C1 segment of cervical spinal cord (tissue), 14 donors: ENCODE measurements around the gene ZBTB5.
"Not testable (repeated sequence)": the region's sequence is repeated elsewhere in the genome, so short reads cannot be mapped to it uniquely, and the experiment has no call there.

Source experiments
- DNase-seq, 14 donors: peaks; one replicate each; lab custom pipeline; 2025; lab: John Stamatoyannopoulos, UW

ZBTB5 gene, protein sequence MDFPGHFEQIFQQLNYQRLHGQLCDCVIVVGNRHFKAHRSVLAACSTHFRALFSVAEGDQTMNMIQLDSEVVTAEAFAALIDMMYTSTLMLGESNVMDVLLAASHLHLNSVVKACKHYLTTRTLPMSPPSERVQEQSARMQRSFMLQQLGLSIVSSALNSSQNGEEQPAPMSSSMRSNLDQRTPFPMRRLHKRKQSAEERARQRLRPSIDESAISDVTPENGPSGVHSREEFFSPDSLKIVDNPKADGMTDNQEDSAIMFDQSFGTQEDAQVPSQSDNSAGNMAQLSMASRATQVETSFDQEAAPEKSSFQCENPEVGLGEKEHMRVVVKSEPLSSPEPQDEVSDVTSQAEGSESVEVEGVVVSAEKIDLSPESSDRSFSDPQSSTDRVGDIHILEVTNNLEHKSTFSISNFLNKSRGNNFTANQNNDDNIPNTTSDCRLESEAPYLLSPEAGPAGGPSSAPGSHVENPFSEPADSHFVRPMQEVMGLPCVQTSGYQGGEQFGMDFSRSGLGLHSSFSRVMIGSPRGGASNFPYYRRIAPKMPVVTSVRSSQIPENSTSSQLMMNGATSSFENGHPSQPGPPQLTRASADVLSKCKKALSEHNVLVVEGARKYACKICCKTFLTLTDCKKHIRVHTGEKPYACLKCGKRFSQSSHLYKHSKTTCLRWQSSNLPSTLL

DNA sequence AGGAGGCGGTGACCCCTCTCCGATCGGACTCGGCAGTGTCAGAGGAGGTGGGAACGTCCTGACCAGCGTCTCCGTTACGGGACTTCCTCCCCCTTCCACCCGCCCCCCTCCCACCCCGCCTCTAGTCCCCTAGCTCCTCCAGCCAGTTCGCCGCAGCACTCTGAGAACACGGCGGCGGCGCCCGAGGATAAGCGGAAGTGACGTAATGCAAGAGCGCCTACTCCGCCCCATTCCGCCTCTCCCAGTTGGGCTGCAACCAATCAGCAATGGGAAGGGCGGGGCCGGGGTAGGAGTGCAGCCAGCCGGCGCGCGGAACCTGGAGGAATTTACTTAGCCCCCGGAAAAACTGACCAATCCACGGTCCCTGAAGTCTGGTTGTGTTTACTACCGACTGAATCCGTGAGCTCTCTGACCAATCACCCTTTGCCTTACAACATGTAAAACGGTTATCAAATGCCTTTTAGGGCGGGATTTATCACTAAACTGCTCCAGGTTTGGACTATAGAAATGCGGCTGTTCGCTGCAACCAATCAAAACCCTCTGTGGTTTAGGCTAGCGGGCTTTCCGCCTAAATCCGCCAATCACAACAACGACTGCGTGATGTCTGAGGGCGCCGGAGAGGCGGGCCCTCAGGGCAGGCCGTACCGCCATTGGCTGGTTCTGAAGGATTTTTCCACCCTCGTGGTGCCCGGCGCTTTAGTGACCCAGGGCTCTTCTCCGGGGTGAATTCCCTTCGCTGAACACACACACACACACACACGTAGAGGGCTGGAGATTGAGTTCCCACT lies at the start of gene ZBTB5:
Gene ZBTB5 (minus strand): TSS at position 202 of the 788 bp plus-strand sequence. CDS start 22,899 bp downstream, outside the sequence.
- DNase-seq: peak; percentile 99 to 100 (median 100)

DNA sequence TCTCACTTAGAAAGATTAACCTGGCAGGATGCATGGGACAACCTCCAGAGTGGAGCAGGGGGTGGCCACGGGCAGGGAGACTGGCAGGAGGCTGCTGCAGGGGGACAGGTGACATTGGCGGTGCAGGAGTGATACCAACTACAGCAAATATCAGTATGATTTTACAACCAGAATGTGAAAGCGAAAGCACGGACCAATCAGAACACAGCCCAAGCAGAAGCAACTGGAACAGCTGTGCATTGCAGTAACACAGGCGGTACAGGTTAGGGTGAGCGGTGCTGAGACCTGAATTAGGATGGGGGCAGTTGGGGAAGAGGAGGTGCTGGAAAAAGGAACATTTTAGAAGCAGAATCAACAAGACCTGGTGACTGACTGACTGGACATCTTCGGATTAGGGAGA lies 49.7 kb upstream of the ZBTB5 start:
- no peak for DNase-seq

DNA sequence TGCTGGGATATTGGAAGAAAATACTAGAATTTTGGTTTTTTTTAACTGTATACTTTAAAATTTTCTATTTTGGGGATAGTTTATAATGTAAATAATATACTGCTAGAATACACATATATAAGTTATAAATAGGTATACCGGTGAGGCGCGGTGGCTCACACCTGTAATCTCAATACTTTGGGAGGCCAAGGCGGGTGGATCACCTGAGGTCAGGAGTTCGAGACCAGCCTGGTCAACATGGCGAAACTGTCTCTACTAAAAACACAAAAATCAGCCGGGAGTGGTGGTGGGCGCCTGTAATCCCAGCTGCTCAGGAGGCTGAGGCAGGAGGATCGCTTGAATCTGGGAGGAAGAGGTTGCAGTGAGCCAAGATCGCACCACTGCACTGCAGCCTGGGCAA lies 49.2 kb upstream of the ZBTB5 start:
- DNase-seq: not testable (repeated sequence)

DNA sequence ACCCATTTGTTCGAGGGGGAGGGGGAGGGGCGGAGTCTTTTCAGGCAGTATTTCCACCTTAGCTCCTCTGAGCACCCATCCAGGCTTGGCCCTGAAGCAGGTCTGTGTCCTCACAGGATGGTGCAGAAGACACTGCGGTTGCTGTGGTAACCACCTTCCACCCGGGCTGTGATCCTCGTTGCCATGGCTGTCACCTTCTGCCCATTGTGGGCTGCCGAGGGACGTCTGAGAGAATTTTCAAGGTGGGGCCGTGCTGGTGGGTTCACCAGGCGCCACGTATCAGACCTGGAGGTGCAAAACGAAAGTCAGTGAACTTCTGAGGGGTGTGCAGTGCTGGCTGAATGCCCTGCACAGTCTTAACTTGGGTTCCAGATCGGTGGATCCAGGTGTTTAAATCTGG lies 47.2 kb upstream of the ZBTB5 start:
- DNase-seq: no peak

DNA sequence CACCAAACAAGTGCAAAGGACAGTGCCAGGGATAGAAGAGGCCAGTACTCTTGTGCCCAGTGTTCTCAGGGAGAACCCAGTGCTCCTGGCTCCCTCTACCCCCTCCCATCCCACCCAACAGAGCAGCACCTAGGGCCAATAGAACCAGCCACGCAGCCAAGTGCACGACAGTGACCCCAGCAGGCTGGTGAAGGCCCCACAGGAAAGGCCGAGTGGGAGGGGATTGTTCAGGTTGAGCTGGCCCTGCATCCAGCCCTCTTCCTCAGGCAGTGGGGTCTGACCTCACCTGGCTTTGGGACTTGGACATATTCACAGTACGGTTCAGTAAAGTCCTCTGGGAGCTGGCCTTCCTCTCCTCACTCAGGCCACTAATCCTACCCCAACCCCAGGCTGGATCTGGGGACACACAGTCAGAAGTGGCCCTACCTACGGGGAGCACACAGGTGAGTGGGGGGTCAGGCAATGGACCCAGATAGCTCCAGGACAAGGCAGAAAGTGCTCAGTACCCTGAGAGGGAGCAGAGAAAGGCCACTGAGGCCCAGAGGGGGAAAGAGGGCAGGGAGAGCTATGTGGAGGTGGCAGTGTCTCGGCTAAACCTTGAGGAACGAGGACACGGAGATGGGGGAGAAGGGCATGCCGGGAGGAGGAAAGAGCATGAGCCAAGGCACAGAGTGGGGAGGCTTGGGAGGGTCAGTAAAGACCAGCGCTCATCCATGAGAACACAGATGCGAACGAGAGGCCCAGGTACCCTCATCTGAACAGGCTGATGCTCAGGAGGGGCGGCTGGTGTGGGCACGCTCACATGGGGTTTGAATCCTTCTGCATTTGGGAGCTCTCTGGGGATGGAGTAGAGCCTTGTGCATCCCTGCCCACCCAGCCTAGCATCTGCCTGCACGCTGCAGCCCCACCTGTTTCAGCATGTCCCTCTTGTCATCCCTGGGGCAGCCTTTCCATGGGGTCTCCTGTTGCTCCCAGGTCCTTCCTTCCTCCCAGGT lies 46.1 kb upstream of the ZBTB5 start:
- peak in 1 of 14 donors; percentile 6 for DNase-seq

DNA sequence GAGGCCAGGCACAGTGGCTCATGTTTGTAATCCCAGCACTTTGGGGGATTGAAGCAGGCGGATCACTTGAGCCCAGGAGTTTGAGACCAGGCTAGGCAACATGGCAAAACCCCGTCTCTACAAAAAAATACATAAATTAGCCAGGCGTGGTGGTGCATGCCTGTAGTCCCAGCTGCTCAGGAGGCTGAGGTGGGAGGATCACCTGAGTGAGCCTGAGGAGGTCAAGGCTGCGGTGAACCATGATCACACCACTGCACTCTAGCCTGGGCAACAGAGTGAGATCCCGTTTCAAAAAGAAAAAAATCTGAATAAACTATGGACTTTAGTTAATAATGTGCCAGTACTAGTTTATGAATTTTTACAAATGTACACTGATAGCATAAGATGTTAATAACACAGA lies 44.8 kb upstream of the ZBTB5 start:
- not testable (repeated sequence) for DNase-seq

DNA sequence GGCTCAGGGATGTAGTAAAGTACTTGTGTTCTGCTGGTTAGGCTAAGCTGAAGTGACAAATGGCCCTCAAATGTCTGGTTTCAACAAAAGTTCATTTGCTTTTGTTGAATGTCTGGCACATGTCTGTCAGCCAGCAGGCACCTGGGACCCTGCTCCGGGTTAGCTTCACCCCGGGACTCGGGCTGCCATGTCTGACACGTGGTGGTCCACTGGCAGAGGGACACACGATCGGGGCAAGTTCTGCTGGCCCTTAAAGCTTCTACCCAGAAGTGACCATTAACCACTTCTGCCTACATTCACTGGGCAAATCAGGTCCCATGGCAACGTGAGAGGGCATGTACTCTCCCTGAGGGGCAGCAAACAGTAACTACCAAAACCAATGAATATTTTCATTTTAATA lies 44.3 kb upstream of the ZBTB5 start:
- no peak for DNase-seq

DNA sequence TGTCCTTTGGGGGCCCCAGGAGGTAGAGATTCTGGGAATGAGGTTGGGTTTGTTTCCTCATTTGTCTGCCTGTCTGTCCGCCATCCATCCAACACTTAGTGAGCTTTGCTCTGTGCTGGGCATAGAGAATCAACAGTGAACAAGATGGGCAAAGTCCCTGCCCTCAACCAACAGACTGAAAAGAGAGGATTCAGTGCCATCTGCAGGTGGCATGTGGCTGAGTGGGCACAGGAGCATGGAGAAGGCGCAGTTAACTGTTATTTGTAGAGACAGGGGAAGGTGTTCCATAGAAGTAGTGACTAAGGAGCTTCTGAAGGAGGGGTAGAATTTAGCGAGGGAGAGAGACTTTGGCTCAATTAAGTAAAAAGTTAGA lies 43.6 kb upstream of the ZBTB5 start:
- no peak for DNase-seq

DNA sequence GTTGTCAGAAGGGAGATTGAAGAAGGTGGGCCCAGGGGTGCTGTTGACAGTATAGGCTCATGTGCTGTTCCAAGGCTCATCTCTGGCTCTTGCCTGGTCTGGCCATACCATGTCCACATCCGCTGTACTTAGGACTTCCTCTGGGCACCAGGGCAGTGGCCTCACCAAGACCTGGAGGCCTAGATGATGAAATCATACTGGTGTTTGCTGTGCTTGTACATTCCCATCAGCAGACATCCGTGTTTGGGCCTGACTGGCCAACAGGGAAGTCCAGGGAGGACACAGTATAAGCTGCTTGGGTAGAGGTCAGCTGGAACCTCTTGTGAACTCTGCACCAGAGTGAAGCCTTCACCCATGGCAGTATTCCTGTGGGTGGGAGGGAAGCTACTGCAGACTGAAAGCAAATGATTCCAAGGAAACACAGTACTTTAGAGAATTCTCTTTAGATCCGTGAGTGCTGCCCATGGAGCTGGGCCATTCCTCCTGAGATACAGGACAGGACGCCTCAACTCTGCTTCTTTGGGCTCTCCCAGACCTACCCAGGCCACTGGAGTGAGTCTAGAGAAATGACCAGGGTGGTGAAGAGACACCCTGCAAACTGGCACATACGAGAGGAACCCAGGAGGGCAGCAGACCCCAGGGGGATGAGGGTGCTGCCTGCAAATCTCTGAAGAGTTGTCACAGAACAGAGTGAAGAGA lies 43.0 kb upstream of the ZBTB5 start:
- DNase-seq: no peak

DNA sequence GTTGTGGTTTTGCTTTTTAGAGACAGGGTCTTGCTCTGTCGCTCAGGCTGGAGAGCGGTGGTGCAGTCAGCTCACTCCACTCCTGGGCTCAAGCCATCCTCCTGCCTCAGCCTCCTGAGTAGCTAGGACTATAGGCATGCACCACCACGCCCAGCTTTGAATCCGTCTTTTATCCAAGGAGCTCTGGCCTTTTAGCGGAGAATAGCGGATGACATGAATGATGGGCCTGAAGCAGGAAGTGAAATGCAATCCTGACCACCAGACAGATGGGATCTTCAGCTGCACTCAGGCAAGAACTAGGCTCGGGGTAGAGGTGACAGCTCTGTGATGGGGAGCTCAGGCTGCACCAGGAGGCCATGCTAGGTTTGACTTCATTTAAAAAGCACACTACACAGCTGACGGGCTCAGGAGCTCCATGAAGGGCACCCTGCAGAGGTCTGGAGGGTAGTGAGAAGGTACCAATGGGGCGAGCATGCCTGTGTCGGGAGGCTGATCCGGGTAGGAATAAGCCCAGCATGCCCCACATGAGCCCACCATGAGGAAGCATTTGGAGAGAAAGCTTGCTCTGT lies 42.4 kb upstream of the ZBTB5 start:
- DNase-seq: no peak

DNA sequence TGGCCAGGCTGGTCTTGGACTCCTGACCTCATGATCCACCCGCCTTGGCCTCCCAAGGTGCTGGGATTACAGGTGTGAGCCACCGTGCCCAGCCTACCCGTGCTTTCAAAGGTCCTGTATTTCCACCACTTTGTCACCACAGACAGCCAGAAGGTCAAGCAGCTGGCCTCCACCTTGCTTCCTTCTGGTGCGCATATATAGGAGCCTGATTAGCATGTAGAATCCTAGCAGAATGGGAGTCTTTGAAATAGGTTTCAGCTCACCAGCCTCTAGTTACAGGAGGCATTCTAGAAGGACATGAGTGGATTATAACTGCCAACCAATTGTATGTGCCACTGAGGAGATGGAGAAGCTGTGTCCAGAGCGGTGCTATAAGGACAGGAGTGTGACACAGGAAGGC lies 39.4 kb upstream of the ZBTB5 start:
- no peak for DNase-seq

DNA sequence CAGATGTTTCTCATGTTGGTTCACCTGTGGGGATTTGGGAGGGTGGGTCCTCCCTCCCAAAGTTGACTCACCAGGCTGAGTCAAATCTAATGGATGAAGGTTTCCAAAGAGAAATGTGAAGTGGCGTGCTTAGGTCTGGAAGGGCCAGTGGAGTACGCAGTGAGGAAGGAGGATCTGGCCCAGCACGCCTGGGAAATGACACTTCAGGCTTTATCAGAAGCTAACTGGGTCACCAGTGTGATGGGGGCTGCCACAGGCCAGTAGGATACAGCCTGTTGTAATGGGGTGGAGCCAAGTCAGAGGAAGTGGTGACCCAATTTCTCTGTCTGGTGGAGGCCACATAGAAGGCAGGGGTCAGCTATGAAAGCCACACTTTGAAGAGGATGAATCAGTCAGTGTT lies 38.5 kb upstream of the ZBTB5 start:
- DNase-seq: no peak

DNA sequence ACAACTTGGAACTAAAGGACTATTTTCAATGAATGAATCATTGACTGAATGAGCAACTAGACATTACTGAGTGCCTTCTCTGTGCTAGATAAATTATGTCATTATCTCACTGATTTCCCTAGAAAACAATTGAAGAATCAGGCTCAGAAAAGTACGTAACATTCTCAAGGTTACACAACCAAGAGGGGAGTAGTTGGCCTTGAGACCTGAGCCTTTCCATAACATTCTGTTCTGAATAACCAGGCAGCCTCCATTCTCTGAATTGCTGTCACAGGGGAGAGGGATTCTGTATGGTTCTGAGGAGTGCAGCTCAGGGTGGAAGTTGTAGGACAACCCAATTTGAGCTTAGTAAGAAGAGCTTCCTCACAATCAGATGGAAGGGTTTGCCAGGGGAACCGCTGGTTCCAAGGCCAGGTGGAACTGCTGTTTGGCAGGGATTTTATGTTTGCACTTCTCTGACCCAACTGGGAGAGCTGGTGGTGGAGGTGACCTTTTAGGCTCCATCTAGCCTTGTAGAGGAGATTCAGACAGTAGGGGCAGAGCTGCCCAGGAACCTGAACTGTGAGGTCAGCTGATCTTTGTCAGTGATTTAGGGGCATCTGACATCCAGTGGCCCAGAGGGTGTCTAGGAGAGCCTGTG lies 36.8 kb upstream of the ZBTB5 start:
- no peak for DNase-seq

DNA sequence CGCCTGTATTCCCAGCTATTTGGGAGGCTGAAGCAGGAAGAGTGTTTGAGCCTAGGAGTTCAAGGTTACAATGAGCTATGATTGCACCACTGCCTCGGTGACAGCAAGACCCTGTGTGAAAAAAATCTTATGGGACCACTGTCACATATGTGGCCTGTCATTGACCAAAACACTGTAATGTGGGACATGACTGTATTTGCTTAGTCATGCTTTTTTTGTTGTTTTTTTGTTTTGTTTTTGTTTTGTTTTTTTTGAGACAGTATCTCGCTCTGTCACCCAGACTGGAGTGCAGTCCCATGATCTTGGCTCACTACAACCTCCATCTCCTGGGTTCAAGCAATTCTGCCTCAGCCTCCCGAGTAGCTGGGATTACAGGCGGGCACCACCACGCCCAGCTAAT lies 34.0 kb upstream of the ZBTB5 start:
- no peak for DNase-seq

DNA sequence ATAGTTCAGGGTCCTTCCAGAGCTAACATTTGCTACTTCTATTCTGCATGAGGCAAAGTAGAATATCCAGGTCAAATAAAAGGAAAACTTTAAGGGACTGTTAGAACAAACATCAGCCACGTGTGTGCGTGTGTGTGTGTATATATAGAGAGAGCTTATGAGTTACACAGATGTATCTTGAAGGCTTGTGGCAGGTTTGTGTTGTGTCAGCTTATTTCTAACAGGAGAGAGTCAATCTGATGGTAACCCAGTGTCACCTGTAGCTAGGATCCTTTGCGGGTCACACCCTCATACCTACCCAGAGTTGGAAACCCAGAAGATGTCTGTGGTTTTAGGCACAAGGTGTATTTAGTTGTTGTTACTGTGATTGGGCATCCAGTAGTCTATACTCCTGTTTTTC lies 33.2 kb upstream of the ZBTB5 start:
- DNase-seq: no peak

DNA sequence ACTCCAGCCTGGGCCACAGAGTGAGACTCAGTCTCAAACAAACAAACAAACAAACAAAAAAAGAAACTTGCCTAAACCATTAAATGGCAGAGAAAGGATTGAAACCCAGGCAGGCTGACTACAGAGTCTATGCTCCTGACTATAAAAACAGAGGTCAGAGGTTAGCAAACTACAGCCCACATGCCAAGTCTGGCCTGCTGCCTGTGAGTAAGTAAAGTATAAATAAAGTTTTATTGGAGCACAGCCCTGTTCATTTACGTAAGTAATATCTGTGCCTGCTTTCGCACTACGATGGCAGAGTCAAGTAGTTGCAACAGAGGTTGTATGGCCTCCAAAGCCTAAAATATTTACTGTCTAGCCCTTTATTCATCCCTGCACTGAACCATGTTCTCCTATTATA lies 32.1 kb upstream of the ZBTB5 start:
- no peak for DNase-seq

DNA sequence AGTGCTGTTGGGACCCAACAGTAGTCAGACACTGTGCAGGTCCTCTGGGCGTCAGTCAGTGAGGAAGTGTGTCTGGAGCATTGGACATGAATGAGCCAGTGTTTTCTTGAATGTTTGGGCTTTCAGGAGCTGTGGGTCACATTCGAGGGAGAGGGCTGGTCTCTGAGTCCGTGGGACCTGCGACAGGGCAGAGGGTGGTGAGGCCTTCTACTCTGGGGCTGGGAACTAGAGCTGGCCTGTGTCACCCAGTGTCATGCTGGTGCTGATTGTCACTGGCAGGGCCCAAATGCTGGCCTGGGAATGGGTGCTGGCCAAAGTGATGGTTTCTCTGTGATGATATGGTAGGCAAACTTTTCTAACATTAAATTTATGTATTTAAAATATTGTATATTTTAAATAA lies 30.8 kb upstream of the ZBTB5 start:
- no peak for DNase-seq

DNA sequence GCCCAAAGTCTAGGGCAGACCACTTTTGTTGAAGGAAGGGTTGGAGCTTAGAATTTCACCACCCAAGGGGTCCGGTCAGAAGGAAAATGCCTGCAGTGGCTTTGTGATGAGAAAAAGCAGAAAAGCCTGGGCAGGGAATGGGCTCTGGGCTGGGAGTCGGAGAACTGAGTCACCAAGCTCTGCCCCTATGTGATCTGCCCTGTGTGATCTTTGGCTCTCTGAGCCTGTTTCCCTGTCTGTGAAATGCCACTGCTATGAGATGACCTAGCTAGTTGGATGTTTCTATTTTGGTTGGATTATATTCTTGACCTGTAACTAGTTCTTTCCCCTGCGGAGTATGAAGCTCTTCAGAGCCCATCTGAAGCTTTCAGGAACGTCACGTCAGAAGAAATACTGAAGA lies 30.3 kb upstream of the ZBTB5 start:
- no peak for DNase-seq

DNA sequence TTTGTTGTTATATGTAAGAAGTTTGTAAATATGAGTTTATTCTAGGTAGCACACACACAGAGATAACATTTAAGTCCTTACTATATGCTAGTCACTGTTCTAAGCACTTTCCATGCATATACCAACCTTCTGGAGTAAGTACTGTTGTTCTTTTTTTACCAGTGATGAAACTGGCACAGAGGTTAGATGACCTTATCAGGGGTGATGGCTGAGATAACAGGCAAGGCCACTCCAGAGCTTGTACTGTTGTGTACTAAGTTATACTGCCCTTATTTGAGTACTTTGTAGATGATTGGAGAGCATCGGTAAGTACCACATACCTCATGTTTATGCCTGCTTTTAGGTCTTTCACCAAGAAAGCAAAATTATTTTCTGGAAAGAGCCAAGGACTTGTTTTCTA lies 26.7 kb upstream of the ZBTB5 start:
- DNase-seq: no peak
